GM12878 (cell line): ENCODE data around the gene NCS1. TPM values are rescaled to one million over a fixed set of nuclear protein-coding genes. Genes with fewer than 3 reads are reported as not detected.

Experiments
- ATAC-seq: fragments of 200-7000 bp; cut with Tn5 transposase; 3 replicates; pipeline ENCODE4 v1.9.1; 2020; ENCODE audit warnings: mild to moderate bottlenecking, moderate library complexity
- BruUV-seq: library from RNA; stranded (reverse); fragments of 400-500 nt; replicated peaks from 2 replicates; lab custom pipeline; 2021; lab: Mats Ljungman, UMichigan
- CTCF ChIA-PET: fragments of 300-600 bp; sonication (Branson Sonifier 250); formaldehyde crosslinking; extraction: SDS; loops from one replicate; lab custom pipeline; 2021; ENCODE audit warnings: inconsistent platforms; lab: Yijun Ruan, JAX
- POLR2A ChIA-PET: fragments of 350-600 bp; formaldehyde crosslinking; extraction: SDS; loops from one replicate; lab custom pipeline; 2021; ENCODE audit warnings: inconsistent platforms; lab: Charles Lee
- RAD21 ChIA-PET: fragments of 300-600 bp; sonication (Branson Sonifier 250); formaldehyde crosslinking; loops from one replicate; lab custom pipeline; 2023; ENCODE audit warnings: antibody characterized with exemption; ENCODE audit not compliant: unreplicated experiment; lab: Charles Lee
- SMC1A ChIA-PET: fragments of 300-600 bp; sonication (Branson Sonifier 250); formaldehyde crosslinking; loops from one replicate; lab custom pipeline; 2023; ENCODE audit not compliant: unreplicated experiment, uncharacterized antibody; lab: Charles Lee
- DNase-seq: peaks from one replicate; pipeline ENCODE4 v3.0.0-alpha.2; 2011; ENCODE audit warnings: low read depth, low spot score
- FAIRE-seq: peaks from 3 replicates; lab custom pipeline; 2011; peaks lifted over from hg19 to GRCh38; lab: Jason Lieb, UNC
- H2AFZ ChIP-seq: 2 replicates; pipeline ENCODE4 v1.6.0; 2011; ENCODE audit warnings: low read depth, low read length, control low read depth; ENCODE audit not compliant: control insufficient read depth
- H3K27ac ChIP-seq: 2 replicates; pipeline ENCODE4 v1.5.1; 2011; ENCODE audit warnings: control low read depth; ENCODE audit not compliant: control insufficient read depth, insufficient read depth
- H3K27me3 ChIP-seq, 2 experiments: replicated peaks in 1 of 2; 2 replicates each; pipeline versions ENCODE4 v1.6.0 to v1.6.1; 2011; ENCODE audit warnings: low read length in 1 of 2; ENCODE audit not compliant: control insufficient read depth in 2 of 2, insufficient read depth in 2 of 2
- H3K36me3 ChIP-seq, 2 experiments: 2 replicates each; pipeline ENCODE4 v1.5.1; 2011; ENCODE audit warnings: low read length in 1 of 2; ENCODE audit not compliant: control insufficient read depth in 2 of 2, insufficient read depth in 2 of 2
- H3K4me1 ChIP-seq: 2 replicates; pipeline ENCODE4 v1.6.1; 2011; ENCODE audit warnings: mild to moderate bottlenecking, low read length, moderate library complexity, mixed read lengths; ENCODE audit not compliant: control insufficient read depth, insufficient read depth
- H3K4me2 ChIP-seq: 2 replicates; pipeline ENCODE4 v1.6.0; 2011; ENCODE audit warnings: control low read depth; ENCODE audit not compliant: control insufficient read depth, insufficient read depth
- H3K4me3 ChIP-seq: fragments of 200-600 bp; sonication (generic); 2 replicates; pipeline ENCODE4 v1.5.1; 2016
- H3K79me2 ChIP-seq: 2 replicates; pipeline ENCODE4 v1.6.0; 2011; ENCODE audit warnings: low read length; ENCODE audit not compliant: control insufficient read depth, insufficient read depth
- H3K9ac ChIP-seq: 2 replicates; pipeline ENCODE4 v1.8.0; 2011; ENCODE audit warnings: low read length, control low read depth, mixed read lengths; ENCODE audit not compliant: control insufficient read depth, insufficient read depth
- H3K9me3 ChIP-seq: replicated peaks from 3 replicates; pipeline ENCODE4 v1.5.1; 2011; ENCODE audit warnings: mild to moderate bottlenecking, low read length; ENCODE audit not compliant: control insufficient read depth, insufficient read depth
- H4K20me1 ChIP-seq: 2 replicates; pipeline ENCODE4 v1.6.0; 2011; ENCODE audit not compliant: control insufficient read depth, insufficient read depth
- ATF3 ChIP-seq: IDR thresholded peaks from 2 replicates; pipeline ENCODE4 v1.6.1; 2011; ENCODE audit warnings: low read depth, mild to moderate bottlenecking, low read length, moderate library complexity, borderline replicate concordance; ENCODE audit errors: extremely low read depth
- USF2 ChIP-seq: IDR thresholded peaks from 2 replicates; pipeline ENCODE4 v1.6.1; 2011; ENCODE audit warnings: low read depth, low read length, improper control_type of control experiment, borderline replicate concordance
- WGBS: methylation state at CpG from one replicate; pipeline ENCODE4 v1.1.6; 2016; ENCODE audit warnings: low lambda C conversion rate; ENCODE audit not compliant: insufficient replicate concordance, insufficient coverage; ENCODE audit errors: missing lambda C conversion rate; 5-methylcytosine and 5-hydroxymethylcytosine counted together
- in situ Hi-C: fragments of 300-500 bp; cut with MboI; formaldehyde crosslinking; loops from 9 replicates; pipeline ENCODE4 v1.14.3; 2018; ENCODE audit warnings: mixed read lengths
- intact Hi-C: fragments of 100-400 bp; cut with micrococcal nuclease; formaldehyde crosslinking; loops from one replicate; pipeline ENCODE4 v1.14.2; 2022; ENCODE audit not compliant: unreplicated experiment
- polyA plus RNA-seq, 11 experiments: library from polyadenylated mRNA; depleted of rRNA in 4 of 11; unstranded in 6 of 11; stranded (reverse) in 5 of 11; fragments of >200 nt; fragmentation: Nextera tagmentation in 4 of 11; fragmentation: Illumina TruSeq in 1 of 11; extraction: Ambion mirVana in 4 of 11; extraction: Trizol in 1 of 11; gene quantifications; 1 replicate in 1 of 11; 2 replicates in 10 of 11; pipeline versions ENCODE4 v1.2.1 to v1.2.3, GENCODE V29; 2011 to 2016; ENCODE audit warnings: inconsistent platforms in 2 of 11, missing spikeins in 2 of 11, low read depth in 1 of 11
- total RNA-seq, 4 experiments: library from RNA; depleted of rRNA in 3 of 4; stranded (reverse); fragments of >200 nt in 3 of 4; fragmentation: Illumina TruSeq in 1 of 4; extraction: Trizol in 1 of 4; gene quantifications; 2 replicates each; pipeline versions ENCODE4 v1.2.1 to v1.2.3, GENCODE V29; 2013 to 2021

NCS1 gene
- total and polyA plus RNA-seq, 10 of the 15 experiments (the other 5 are each of a cell fraction or from before 2014, with no cell fraction given): 0.04 to 0.22 (median 0.06) TPM; not detected in 4

GRCh38 chr9:130232899-130233586 is 60.8 kb downstream of the NCS1 start (continued):
- no peak for TF ChIP-seq USF2

GRCh38 chr9:130233587-130233945 is 61.4 kb downstream of the NCS1 start:
- CTCF ChIA-PET: interaction anchor here (1.8 kb wide), 1 partner anchor 126 kb away, joined by 7 read pairs; no protein-coding TSS in a partner anchor
- Histone ChIP-seq H3K27ac (no peak overlapping the region), H3K9me3 (no peaks in the 10 kb centered on the region), H4K20me1 (no peaks in the 10 kb centered on the region), H2AFZ (no peak overlapping the region), H3K79me2 (no peaks in the 10 kb centered on the region), H3K4me3 (no peak overlapping the region), H3K4me1 (no peaks in the 10 kb centered on the region; the same call in 1 of the 2 replicates), H3K36me3 (no peaks in the 10 kb centered on the region), H3K4me2 (no peak overlapping the region), H3K9ac (no peak overlapping the region), H3K27me3 (no peaks in the 10 kb centered on the region)
- in situ Hi-C loops: no loop called here
- FAIRE-seq (no peak), ATAC-seq (no peak), DNase-seq (no peak)
- intact Hi-C loops: no loop called here
- RAD21 ChIA-PET: interaction anchor here (0.5 kb wide), 1 partner anchor 21 kb away, joined by 4 read pairs; no protein-coding TSS in a partner anchor
- WGBS: 42% methylated on average over 8 of the region's 8 CpGs
- no TSS peak for BruUV-seq
- SMC1A ChIA-PET: no interaction called here
- TF ChIP-seq USF2 (no peak), ATF3 (no peak)
- POLR2A ChIA-PET: no interaction called here
